Liver (tissue), 3 donors: Measurements from ENCODE around the gene CDH23.

Experiments used
- EGR1 ChIP-seq, 2 donors: IDR thresholded peaks; 2 replicates each; pipeline ENCODE4 v1.6.1; 2016 to 2018; ENCODE audit warnings: antibody characterized with exemption in 2 of 2, low read depth in 2 of 2
- FOXA1 ChIP-seq: IDR thresholded peaks from 2 replicates; pipeline ENCODE4 v1.6.1; 2016; ENCODE audit warnings: antibody characterized with exemption
- JUND ChIP-seq, 2 donors: IDR thresholded peaks; 2 replicates each; pipeline ENCODE4 v1.6.1; 2016; ENCODE audit warnings: antibody characterized with exemption in 2 of 2
- RAD21 ChIP-seq, 2 donors: IDR thresholded peaks; 2 replicates each; pipeline ENCODE4 v1.6.1; 2016; ENCODE audit warnings: antibody characterized with exemption in 2 of 2, mild to moderate bottlenecking in 2 of 2
- SP1 ChIP-seq: IDR thresholded peaks from 2 replicates; pipeline ENCODE4 v1.6.1; 2018; ENCODE audit warnings: antibody characterized with exemption, mild to moderate bottlenecking
- TAF1 ChIP-seq: conservative IDR thresholded peaks from 2 replicates; pipeline ENCODE4 v1.6.1; 2016; ENCODE audit warnings: antibody characterized with exemption, mild to moderate bottlenecking
- TF ChIP-seq, protein P1 (sequence below): fragments of 150-350 bp; IDR thresholded peaks from 2 replicates; pipeline ENCODE4 v1.5.1; 2017; ENCODE audit warnings: improper control_type of control experiment, low read depth, low read length; ENCODE audit not compliant: missing input control
- TF ChIP-seq, protein P2 (sequence below): IDR thresholded peaks from 2 replicates; pipeline ENCODE4 v1.6.1; 2016; ENCODE audit warnings: antibody characterized with exemption
- TF ChIP-seq, protein P3 (sequence below): IDR thresholded peaks from 2 replicates; pipeline ENCODE4 v1.6.1; 2016; ENCODE audit warnings: antibody characterized with exemption
- donor health status: healthy.
- donor health status: healthy.

DNA sequence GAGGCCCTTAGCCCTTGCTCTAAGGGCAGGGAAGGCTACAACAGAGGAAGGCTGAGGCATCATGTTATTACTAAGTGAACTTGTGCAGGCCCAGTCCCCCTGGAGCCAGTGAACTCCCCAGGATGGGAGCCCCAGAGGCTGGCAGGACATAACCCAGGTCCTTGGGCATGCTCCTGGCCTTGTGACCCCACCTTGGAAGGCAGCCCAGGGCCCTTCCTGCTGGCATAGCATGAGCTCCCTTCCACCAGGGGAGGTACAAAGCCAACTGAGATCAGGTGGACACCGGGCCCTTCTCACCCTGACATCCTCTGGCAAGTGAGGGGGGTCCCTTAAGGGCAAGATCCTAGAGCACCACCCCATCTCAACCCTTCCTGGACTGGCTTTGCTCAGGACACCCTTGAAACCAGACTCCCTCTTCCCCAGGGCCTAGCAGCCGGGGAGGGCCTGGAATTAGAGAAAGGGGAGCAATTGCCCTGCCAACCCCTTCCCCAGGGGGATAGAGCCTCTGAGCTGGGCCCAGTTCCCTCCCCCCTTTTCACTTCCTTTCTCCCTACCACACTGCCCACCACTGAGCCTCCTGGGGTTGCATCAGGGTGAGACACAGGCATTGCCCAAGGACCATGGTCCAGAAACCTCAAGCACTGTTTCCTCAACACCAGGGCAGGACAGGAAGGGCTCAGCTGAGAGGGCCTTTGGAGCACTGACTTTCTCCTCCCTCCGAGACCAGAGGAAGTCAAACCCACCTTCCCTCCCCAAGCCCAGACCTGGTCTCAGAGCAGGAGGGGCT is 378.4 kb downstream of the CDH23 start:
- TF ChIP-seq, protein P1, sequence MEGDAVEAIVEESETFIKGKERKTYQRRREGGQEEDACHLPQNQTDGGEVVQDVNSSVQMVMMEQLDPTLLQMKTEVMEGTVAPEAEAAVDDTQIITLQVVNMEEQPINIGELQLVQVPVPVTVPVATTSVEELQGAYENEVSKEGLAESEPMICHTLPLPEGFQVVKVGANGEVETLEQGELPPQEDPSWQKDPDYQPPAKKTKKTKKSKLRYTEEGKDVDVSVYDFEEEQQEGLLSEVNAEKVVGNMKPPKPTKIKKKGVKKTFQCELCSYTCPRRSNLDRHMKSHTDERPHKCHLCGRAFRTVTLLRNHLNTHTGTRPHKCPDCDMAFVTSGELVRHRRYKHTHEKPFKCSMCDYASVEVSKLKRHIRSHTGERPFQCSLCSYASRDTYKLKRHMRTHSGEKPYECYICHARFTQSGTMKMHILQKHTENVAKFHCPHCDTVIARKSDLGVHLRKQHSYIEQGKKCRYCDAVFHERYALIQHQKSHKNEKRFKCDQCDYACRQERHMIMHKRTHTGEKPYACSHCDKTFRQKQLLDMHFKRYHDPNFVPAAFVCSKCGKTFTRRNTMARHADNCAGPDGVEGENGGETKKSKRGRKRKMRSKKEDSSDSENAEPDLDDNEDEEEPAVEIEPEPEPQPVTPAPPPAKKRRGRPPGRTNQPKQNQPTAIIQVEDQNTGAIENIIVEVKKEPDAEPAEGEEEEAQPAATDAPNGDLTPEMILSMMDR, result no peak
- TF ChIP-seq JUND (IDR thresholded peaks at IDR 0.05), result no peak
- TF ChIP-seq TAF1, result no peak
- TF ChIP-seq EGR1 (IDR thresholded peaks at IDR 0.05; ENCODE audit: low read depth in 2 of 2), result no peak
- TF ChIP-seq, protein P2, sequence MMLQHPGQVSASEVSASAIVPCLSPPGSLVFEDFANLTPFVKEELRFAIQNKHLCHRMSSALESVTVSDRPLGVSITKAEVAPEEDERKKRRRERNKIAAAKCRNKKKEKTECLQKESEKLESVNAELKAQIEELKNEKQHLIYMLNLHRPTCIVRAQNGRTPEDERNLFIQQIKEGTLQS, result no peak
- no peak for TF ChIP-seq RAD21 (IDR thresholded peaks at IDR 0.05)
- no peak for TF ChIP-seq SP1
- TF ChIP-seq FOXA1, result no peak
- TF ChIP-seq, protein P3, sequence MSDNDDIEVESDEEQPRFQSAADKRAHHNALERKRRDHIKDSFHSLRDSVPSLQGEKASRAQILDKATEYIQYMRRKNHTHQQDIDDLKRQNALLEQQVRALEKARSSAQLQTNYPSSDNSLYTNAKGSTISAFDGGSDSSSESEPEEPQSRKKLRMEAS, result no peak
